IPS-NIHi11 (cell line): ENCODE measurements around the gene HSBP1L1.
"Not testable (repeated sequence)": the region's sequence is repeated elsewhere in the genome, so short reads cannot be mapped to it uniquely, and the experiment has no call there.

Experiments used
- DNase-seq: peaks from one replicate; pipeline ENCODE4 v3.0.0; 2012; ENCODE audit warnings: mixed read lengths, low spot score

Gene HSBP1L1

DNA sequence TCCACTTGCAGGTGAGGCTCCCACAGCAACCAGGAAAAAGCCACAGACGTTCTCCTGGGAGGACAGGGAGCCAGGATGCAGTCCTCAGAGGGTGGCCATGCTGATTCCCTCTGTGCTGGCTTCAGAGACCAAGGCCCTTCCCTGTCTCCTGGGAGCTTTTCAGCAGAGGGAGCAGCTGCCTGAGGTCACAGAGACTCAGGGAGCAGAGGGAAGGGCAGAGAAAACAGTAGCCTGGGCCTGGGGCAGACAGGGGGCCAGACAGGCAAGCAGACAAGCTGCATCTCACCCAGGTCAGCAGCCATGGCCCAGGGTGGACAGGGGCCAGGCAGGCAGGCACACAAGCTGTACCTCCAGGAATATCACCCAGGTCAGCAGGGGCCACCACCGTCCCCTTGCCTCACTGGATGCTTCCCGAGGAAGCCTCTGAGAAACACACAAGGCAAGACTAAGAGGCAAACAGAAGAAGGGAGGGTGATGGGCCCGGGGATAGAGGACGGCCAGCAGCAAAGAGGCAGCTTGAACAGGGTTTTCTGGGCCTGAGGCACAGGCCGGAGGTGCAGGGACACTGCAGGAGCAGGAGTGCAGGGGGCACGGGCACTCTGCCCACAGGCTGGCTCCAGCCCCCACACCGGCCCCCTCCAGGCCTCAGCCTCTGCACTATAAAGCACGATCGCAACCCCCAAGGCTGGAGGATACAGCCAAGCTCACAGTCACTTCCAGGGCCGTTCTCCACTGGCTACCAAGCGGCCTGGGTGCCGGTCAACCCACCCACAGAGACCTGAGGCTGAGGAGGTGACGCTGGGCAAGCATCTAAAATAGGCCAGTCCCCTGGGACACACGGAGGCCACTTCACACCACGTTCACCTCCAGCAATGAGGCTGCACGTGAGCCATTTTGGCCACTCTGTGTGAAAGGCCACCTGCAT is 19.1 kb upstream of the HSBP1L1 start:
- no peak for DNase-seq

DNA sequence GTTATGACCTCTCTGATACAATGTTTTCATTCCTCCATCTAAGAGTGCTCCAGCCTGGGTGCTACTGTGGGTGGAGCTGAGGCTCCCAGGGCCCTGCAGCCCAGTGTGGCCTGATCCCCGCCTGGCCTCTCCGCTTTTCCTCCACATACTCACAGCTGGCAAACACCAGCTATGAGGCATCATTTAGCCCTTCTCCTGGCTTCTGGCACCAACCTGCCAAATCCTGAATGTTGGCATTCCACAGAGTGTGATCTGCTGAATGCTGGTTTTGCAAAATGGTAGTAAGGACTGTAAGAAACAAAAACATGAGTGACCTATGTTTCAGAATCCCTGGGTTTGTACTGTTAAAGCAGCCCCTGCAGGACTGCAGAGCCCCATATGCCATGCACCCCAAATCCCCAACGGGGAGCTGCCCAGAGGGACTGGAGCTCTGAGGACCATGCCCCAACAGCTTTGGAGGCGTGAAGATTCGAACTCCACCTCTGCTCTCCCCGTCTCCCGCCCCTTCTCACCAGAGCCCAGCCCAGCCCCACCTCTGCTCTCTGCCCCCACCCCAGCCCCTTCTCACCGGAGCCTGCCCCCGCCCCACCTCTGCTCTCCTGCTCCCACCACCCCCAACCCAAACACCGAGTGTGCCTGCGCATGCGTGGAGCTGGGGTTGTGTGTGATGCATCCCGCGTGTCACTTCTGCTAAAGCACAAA is 17.2 kb upstream of the HSBP1L1 start:
- no peak for DNase-seq

DNA sequence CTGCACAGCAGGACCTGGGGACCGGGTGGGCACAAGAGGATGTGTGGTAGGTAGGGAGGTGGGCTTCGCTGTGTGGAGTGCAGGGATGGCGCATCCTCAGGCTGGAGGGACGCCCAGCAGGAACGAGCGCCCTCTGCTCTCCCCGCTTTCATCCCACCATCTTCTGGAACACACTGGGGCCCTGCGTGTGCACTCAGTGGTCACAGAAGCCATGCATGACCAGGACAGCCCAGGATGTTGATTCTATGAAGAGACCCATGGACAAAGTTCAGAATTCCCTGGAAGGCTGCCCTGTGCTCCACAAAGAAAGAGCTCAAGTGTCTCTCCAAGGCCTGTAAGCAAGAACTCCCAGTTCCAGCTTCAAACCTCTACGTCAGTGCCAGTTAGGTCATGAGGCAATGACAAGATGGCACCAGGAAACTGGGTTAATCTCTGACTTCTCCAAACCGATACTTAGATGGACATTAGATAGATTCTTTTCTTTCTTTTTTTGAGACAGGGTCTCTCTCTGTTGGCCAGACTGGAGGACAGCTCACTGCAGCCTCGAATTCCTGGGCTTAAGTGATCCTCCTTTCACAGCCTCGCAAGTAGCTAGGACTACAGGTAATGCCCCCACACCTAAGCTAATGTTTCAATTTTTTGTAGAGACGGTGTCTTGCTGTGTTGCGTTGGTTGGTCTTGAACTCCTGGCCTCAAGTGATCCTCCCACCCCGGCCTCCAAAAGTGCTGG is 16.4 kb upstream of the HSBP1L1 start:
- no peak for DNase-seq

DNA sequence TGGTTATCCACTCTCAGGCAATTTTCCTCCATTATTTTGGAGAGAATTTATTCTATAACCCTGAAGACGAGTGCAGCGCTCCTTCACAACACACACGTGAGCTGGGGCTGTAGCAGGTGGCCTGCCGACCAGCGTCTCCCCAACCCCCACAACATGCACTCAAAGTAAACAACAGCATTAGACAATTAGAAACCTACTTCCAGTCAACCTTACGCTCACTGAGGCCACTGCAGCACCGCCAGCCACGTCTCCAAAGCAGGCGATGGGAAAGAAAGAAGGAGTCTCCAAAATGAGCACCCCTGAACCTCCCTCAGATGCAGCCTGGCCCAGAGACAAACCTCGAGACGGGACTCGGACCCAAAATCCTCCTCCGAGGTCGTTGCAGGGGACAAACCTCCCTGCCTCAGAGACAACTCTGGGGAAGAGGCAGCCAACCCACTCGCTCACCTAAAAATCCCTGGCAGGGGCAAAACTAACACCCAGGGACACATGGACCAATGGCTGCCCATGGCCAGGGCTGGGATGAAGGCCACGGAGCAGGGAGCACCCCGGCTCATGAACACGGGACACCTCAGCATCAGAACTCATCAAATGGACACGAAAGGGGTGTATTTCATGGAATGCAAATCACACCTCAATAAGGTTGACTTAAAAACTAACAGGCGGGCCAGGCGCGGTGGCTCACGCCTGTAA is 15.6 kb upstream of the HSBP1L1 start:
- no peak for DNase-seq

DNA sequence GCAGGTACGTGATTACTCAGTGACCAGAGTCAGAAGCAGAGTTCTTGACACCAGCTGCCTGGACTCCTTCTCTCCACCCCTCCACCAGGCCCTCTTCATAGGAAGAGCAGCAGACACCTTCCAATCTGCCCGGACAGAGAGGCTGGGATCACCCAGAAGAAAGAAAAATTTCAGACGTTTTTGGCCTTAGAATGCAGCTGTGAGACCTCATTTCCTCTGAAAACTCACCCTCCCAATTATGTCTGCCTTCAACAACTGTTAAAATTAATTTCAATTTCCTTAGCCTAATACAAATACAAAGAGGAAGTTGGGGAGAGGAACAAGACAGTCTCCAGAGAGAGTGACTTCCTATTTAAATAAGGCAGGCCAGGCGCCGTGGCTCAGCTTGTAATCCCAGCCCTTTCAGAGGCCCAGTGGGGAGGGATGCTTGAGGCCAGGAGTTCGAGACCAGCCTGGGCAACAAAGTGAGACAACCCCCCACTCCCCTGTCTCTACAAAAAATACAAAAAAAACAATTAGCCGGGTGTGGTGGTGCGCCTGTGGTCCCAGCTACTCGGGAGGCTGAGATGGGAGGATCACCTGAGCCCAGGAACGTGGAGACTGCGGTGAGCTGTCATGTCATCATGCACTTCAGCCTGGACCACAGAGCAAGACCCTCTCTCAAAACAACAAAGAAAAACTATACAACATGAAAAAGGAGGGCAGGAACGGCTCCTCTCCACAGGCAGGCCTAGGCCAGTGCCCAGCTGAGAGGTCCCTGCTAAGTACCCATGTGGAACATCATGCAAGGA is 14.6 kb upstream of the HSBP1L1 start:
- no peak for DNase-seq

DNA sequence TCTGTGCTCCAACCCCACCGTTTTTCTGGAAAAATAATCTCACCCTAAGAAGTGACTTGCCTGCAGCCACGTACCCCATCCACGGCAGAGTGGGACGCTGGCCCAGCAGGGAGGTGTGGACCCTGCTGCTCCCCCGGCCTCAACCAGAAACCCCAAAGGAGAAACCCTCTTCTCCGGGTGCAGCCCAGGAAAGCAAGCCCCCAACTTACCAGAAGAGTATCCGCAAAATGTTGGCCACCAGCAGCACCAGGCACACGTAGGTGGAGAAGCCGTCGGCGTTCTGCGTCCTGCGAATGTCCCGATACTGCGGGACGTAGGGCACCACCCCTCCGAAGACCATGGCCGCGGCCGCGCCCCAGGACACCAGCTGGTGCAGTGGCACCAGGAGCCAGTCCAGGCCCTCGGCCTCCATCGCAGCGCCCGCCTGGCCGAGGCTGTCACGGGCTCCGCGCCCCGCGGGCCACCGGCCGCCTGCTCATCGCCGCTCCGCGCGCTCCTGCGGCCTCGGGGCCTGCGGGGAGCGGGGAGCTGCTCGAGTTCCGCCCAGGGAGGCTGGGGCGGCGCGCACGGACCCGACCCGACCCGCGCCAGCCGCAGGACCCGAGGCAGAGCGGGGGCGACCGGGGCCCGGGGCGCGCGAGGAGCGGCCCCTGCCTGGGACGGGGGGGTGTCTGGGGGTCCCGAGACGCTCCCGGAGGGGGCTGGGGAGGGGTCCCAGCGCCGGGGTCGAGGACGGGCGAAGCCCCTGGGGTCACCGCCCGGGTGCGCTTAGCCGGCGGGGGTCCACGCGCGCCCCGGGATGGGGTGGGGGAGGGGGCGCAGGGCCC is 13.7 kb upstream of the HSBP1L1 start:
- peak; percentile 72 for DNase-seq

DNA sequence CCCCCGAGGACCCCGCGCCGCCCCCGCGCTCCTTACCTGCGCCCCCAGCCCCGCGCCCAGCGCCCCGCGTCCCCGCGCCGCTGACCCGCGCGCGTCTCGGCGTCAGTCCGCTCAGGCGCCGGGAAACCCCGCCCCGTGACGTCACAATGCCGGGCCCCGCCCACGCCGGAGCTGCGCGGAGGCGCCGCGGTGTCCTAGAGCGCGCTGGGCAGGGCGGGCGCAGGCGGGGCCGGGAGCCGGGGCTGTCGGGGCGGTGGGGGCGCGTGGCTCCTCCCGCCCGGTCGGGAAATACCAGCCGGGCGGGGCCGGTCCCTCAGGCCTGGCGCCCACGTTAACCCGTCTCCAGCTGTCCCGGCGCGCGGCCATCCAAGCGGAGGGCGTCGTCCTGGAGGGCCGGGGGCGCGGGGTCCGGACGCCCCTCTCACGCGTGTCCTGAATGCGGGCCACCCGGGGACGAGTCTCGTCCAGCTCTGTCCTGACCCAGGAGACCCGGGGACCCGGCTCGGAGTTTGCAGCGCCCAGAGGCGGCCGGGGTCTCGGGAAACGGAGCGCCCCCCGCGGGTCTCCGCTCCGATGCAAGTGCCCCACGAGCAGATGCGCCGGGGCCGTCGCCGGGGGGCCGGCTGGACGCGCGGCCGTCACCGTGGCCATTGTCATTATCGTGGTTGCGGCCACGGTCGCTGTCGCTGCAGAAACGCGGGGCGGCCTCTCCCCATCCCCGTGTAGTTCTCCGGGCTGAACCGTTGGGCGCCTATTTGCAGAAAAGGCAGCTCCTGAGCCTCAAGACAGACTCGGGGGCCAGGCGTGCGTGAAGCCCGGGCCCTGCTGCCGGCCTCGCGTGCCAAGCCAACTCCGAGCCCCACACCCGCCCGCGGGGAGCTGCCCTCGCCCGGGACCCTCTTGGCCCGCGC is 12.6 kb upstream of the HSBP1L1 start, which contains the start of gene SLC66A2:
SLC66A2 (minus strand) TSS at position 109 of the 911 bp plus-strand sequence. CDS start 727 bp downstream, outside the sequence.
- peak; percentile 97 for DNase-seq

DNA sequence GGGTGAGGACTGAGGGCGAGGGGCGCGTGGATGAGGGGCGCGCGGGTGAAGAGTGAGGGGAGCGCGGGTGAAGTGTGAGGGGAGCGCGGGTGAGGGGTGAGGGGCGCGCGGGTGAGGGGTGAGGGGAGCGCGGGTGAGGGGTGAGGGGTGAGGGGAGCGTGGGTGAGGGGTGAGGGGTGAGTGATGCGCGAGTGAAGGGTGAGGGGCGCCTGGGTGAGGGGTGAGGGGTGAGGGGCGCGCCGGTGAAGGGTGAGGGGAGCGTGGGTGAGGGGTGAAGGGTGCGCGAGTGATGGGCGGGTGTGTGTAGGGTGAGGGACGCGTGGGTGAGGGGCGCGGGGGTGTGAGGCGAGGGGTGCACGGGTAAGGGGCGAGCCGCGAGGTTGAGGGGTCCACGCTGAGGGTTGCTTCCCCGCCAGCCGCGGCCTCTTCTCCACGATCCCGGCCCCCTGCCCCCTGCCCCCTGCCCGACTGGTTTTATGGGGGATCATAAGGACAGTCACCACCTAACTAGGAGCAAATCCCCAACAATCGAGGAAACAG is 11.9 kb upstream of the HSBP1L1 start:
- DNase-seq = peak; percentile 64

DNA sequence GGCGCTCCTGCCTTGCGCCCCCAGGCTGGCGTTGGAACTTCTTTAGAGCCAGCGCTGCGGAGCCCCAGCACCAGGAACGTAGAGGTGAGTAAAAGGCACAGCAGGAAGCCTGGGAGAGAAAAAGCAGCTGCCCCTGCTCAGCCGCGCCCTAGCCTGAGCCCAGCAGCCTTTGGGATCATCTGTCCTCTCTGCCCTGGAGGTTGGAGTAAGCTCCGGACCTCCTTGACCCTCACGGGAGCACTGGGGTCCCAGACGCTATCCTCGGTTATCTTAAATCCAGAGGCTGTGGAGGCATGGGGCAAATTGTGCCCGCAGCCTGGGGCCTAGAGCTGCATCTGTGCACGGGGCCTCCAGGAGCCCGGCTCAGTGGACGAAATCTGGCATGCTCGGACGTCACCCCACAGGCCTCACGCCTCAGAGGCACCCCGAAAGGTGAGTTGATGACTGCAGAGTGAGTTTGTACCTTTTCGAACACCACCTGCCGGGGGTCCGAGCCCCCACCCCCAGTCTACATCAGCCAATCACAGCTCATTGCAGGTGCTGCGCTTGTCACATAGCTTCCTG is 11.4 kb upstream of the HSBP1L1 start:
- no peak for DNase-seq

DNA sequence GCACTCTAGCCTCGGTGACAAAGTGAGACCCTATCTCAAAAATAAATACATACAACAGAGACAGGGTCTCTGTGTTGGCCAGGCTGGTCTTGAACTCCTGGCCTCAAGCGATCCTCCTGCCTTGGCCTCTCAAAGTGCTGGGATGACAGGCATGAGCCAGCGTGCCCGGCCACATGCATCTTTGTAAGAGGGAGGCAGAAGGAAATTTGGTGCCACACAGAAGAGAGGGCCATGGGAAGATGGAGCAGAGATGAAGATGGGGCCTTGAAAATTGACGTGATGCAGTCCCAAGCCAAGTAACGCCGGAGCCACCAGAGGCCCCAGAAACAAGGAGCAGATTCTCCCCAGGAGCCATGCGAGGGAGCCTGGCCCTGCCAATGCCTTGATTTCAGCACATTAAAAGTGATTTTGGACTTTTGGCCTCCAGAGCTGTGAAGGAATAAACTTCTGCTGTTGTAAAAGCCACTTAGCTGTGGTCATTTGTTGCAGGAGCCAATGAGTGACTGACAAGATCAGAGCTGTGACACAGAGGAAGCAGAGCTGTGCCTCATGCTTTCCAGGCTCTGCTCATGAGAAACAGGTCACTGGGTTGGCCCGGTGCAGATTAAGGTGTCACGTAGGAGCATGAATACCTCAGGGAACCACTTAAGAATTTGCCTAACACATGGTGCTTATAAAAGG is 10.3 kb upstream of the HSBP1L1 start:
- DNase-seq = no peak

DNA sequence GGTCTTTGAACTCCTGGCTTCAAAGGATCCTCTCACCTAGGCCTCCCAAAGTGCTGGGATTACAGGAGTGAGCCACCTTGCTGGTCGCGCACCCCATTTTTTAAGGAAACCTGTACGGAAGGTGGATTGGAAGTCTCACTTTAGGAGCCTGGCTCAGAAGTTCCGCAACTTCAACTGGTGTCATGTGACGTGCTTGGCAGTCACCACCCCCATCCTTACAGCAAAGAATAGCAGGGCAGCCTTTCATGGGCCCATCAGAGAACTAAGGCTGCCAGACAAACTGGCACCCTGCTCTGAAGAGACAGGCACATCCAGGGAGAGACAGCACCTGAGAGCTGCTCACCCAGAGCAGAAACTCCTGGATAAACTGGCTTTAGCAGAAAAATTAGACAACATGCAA is 9.7 kb upstream of the HSBP1L1 start:
- DNase-seq = no peak

DNA sequence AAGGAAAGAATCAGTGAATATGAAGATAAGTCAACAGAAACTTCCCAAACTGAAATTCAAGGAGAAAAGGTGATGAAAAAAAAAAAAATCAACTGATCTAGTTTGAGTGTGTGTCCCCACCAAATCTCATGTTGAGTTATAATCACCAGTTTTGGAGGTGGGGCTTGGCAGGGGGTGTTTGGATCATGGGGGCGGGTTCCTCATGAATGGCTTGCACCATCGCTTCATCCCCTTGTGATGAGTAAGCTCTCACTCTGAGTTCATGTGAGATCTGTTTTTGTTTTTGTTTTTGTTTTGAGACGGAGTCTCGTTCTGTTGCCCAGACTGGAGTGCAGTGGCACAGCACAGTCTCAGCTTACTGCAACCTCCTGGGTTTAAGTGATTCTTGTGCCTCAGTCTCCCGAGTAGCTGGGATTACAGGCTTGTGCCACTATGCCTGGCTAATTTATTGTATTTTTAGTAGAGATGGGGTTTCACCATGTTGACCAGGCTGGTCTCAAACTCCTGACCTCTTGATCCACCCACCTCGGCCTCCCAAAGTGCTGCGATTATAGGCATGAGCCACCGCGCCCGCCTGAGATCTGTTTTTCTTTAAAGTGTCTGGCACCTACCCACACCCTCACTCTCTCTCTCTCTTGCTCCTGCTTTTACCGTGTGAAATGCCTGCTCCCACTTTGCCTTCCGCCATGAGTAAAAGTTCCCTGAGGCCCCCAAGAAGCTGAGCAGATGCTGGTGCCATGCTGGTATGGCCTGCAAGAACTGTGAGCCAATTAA is 9.0 kb upstream of the HSBP1L1 start:
- DNase-seq = no peak

DNA sequence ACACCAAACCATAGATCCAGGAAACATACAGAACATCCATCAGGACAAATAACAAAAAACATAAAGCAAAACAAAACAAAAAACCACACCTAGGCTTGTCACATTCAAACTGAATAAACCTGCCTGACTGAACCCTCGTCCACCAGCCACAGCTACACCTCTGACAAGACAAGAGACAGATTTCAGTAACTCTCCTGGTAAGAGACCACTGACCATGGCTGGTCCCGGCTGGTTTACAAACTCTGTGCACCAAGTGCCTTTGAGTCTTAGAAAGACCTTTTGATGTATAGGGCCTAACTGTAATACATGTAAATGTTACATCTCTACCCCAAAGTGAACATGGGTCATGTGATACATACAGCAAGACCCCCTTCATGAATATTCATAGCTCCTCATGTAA is 8.2 kb upstream of the HSBP1L1 start:
- no peak for DNase-seq

DNA sequence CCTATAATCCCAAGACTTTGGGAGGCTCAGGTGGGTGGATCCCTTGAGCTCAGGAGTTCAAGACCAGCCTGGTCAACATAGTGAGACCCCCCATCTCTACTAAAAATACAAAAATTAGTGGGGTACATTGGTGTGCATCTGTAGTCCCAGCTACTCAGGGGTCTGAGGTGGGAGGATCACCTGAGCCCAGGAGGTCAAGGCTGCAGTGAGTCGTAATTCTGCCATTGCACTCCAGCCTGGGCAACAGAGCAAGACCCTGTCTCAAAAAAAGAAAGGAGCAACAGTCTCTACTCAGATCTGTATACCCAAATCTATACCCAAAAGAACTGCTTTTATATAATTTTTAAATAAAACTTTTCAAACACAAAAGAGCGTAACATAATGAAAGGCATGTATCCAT is 5.5 kb upstream of the HSBP1L1 start:
- no peak for DNase-seq

DNA sequence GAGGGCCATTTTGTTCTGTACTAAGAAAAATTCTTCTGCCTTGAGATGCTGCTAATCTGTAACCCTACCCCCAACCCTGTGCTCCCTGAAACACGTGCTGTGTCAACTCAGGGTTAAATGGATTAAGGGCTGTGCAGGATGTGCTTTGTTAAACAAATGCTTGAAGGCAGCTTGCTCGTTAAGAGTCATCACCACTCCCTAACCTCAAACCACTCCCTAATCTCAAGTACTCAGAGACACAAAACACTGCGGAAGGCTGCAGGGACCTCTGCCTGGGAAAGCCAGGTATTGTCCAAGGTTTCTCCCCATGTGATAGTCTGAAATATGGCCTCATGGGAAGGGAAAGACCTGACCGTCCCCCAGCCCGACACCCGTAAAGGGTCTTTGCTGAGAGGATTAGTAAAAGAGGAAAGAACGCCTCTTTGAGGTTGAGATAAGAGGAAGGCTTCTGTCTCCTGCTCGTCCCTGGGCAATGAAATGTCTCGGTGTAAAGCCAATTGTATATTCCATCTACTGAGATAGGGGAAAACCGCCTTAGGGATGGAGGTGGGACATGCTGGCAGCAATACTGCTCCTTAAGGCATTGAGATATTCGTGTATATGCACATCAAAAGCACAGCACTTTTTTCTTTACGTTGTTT is 4.2 kb upstream of the HSBP1L1 start:
- not testable (repeated sequence) for DNase-seq

DNA sequence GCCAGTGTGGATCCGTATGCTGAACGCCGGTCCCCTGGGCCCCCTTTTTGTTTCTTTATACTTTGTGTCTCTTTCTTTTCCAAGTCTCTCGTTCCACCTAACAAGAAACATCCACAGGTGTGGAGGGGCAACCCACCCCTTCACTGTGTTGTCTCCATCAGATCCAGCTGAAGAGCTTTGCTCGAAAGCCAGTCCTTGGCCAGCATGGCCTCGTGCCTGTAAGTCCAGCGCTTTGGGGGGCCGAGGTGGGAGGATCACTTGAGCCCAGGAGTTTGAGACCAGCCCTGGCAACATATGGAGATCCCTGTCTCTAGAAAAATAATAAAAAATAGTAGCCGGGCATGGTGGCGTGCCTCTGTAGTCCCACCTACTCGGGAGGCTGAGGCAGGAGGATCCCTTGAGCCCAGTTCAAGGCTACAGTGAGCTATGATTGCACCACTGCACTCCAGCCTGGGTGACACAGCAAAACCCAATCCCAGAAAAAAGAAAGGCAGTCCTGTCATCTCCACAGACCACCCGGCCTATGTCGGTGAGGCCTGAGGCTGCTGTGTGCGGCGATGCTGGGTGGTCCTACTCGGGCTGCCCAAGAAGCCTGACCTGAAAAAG is 3.4 kb upstream of the HSBP1L1 start:
- no peak for DNase-seq
